ENCODE results near the gene RNF166.

Gene RNF166, protein sequence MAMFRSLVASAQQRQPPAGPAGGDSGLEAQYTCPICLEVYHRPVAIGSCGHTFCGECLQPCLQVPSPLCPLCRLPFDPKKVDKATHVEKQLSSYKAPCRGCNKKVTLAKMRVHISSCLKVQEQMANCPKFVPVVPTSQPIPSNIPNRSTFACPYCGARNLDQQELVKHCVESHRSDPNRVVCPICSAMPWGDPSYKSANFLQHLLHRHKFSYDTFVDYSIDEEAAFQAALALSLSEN

GRCh38 chr16:88706229-88706964 is at the start of gene RNF166, which contains the start of gene CTU2:
RNF166 (minus strand) TSS chr16:88706408; CDS start chr16:88706325, 83 bp downstream.
CTU2 (plus strand) TSS chr16:88706503; CDS start chr16:88706531, 28 bp downstream.
- peak; percentile 88 for DNase-seq

DNA sequence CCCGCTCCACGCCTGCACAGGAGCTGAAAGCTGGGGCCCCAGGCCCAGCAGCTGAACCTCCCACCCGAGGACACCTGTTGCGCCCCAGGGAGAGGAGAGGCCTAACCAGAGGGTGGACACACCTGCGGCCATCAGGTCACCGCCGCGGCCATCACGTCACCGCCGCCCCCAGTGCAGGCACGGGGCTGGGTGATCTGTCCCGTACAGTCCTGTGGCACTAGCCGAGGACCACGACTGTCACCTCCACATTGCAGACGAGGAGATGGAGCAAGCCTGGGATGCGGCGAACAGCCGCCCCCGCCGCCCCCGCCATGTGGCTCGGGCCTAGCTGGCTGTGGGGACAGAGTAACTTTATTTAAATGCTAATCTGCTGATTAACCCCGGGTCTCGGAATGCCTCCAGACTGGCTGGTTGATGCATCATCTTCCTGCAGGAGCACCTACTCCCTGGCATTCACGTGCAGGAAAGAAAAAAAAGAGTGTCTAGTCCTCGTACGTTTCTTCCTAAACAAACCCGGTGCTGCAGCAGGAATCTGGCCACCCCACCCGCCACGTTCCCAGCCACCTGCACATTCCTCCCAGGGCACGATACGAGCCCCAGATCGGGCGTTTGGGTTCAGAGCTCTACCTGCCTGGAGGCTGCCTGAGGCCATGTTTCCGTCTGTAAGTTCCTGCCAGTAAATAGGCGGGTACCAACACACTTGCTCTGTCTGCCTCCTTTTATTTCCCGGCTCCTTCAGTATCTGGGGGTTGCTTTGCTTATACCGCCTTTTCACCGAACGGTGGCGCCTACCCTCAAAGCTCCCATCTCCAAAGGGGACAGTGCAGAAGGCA is 48.9 kb upstream of the RNF166 start:
- no peak for DNase-seq

DNA sequence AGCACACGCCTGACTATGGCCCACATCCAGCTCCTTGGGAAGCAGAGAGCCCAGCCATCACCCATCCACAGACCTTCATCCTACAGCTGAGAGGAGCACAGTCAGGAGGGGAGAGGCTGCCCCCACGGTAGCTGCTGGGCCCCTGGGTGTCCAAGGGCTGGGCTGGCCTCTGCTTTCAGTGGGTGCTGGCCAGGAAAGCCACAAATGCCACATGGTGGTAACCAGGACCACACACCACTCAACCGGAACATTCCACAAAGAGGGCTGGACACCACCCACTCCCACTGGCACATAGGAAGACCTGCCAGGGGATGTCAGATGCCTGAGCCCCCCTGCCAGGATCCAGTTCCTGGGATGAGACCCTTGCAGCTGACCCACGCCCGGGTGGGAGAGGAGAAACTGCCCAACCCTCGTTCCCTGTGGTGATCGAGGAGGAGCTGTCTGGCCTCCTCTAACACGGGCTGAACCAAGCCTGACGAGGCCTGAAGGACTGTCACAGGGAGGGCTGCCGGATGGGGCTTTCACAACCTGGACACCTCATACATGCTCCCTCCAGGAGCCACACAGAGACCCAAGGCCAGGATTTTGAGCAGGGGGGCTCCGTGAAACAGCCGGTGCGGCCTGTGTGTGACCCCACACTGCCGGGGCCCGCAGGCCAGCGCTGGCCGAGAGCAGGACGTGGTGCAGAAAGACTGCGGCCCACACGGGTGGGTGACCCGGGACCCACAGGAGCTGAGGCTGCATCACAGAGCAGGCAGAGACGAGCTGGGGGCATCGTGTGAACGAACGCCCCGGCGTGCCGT is 48.1 kb upstream of the RNF166 start:
- DNase-seq, result no peak

GRCh38 chr16:88753602-88754001 is 47.4 kb upstream of the RNF166 start:
- no peak for DNase-seq

GRCh38 chr16:88753191-88753590 is 47.0 kb upstream of the RNF166 start:
- DNase-seq, result no peak

DNA sequence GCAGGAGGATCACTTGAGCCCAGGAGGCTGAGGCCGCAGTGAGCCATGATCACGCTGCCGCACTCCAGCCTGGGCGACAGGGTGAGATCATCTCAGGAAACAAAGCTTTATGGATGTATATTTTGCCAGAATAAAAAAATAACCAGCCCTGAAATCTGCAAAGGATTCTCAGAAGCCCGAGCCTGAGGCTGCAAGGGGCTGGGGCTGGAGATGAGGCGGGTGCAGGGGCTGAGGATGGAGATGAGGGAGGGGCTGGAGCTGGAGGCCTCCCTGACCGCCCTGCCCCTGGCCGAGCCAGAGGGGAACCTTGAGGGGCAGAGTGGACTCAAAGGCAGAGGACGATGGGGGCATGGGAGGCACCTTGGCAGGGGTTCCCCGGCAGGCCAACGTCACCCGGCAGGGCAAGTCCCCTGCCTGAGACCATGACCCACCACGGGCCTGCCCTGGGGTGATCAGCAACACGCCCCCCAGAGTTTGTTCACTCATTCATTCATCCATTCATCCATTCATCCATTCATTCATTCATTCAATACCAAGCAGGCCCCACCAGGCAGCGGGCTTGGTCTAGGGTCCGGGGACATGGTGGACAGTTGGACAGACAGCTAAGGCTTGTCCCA is 46.3 kb upstream of the RNF166 start:
- DNase-seq, result no peak

GRCh38 chr16:88750854-88751253 is 44.6 kb upstream of the RNF166 start:
- no peak for DNase-seq

GRCh38 chr16:88749358-88749757 is 43.1 kb upstream of the RNF166 start:
- DNase-seq, result no peak

- no peak for DNase-seq
Observed at GRCh38 chr16:88748364-88748763, 42.2 kb upstream of the RNF166 start.

DNA sequence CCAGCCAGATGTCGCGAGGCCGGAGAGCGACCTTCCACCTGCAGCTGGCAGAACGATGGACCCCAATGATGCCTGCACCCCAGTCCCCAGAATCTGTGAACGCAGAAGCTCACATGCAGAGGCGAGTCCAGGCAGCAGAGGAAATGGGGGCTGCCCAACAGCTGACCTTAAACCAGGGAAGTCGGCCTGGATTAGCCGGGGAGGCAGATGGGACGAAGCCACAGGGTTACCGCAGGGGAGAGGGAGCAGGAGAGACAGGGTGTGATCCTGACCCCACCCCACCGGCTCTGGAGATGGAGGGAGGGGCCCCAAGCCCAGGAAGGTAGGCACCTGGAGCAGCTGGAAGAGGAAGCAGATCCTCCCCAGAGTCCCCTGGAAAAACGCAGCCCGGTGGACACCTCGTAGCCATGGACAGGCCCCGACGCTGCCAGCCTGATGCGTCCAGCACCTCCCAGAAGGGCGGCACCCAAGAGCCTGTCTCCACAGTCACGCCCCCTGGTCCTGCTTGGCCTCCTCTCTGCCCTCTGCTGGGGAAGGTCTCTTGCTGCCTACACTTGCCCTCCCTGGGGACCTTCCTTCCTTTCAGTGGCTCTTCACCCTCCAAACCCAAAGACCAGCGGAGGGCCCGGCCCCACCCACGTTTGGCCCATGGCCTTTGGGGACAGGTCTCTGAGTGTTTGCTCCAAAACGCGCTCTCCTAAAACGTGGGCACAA is 41.5 kb upstream of the RNF166 start:
- DNase-seq, result no peak

GRCh38 chr16:88746506-88746905 is 40.3 kb upstream of the RNF166 start:
- DNase-seq, result no peak

GRCh38 chr16:88744577-88745521 is 38.6 kb upstream of the RNF166 start:
- no peak for DNase-seq

- DNase-seq, result peak; percentile 67
Observed at GRCh38 chr16:88743693-88744576, 37.7 kb upstream of the RNF166 start.

DNA sequence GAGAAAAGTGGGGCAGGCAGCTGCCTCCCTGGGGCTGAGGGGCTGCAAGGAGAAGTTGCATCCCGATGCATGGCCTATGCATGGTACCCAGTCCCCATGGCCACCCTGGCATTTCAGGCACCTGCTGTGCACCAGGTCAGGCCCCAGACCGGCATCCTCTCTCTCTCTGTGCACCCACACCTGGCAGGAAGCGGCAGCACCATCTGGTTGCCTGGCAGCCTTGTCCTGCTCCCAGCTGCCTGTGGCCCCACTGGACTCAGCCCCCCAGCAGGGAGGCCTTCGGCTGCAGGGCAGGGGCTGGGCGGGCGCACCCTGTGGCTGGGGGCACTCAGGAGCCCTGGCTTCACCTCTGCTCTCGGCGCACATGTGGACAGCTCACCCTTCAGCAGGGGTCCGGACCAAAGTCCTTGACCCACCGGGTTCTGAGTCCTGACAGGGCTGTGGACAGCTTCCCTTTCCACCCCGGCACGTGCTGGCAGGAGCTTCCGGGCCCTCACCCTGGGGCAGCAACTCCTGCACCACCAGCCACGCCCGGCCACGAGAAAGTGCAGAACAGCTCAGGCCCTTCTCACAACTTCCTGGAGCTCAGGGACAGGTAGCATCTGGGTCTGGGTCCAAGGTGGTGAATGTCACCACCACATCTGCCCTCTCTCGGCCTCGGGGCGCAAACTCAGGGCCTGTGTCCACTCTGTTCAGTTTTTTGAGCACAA is 36.8 kb upstream of the RNF166 start:
- no peak for DNase-seq

DNA sequence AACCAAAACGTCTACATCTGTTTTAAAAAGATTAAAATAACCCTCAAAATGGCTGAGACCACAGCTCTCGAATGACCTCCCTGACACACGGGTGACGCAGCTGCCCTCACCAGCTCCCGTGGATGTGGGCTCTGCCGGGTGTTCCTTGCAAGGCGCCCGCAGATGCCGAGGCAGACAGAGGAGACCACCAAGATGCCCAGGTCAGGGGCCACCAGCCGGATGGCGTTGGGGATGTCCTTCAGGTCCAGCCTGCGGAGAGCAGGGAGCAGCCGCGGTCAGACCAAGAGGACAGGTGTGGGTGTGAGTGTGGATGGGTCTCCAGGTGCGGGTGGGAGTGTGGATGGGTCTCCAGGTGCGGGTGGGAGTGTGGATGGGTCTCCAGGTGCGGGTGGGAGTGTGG is 35.2 kb upstream of the RNF166 start:
- DNase-seq, result no peak

DNA sequence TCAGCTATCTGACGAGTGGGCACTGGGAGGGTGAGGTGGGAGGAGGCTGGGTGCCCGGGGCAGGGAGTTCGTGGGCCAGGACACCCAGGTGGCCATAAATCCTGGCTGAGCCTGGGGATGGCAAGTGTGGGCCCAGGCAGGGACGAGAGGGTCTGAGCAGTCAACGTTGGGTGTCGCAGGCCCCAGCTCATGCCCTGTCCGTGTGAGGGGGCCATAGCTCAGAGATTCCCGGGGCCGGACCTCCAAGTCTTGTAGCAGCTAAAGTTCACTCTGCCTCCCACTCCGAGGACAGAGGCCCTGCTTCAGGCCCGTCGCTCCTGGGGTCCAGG is 34.5 kb upstream of the RNF166 start:
- DNase-seq, result no peak

DNA sequence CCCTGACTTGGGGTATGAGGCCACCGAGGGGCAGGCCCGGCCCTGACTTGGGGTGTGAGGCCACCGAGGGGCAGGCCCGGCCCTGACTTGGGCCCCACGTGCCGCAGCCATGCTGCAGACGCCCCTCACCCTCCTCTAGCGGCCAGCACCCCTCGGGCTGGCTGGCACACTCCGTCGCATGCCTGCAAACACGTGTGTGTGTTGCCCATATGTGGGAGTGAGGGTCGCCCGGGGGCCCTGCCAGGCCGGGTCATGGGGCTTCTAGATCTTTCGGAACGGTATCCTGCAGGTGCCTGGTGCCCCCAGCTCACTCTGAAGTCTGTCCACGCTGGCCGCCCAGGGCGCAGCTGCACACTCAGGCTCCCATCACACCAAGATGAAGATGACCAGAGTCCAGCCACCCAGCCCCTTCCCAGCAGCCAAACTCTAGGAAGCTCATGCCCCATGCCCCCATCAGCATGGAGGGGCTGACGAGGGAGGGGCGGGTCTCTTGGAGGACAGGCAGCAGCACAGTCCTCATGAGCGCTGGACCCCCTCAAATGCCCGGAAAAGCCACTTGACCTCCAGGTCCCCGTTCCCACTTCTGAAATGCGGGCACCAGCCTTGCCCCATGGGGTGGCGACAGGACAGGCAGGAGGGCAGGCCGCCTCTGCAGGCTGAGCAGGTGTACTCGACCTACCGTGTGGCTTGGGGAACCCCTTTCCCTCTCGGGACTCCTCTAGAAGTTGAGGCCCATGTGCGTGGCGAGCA is 33.9 kb upstream of the RNF166 start:
- no peak for DNase-seq

Data from activated CD4-positive, alpha-beta T cell treated with anti-CD3 and anti-CD28 coated beads for 1 hour (primary cell).